OCI-LY7 (cell line): ENCODE results near the gene TPK1. TPM values are rescaled to one million over a fixed set of nuclear protein-coding genes. Genes with fewer than 3 reads are reported as not detected.
A peak's percentile ranks its signal among the peaks of the same experiment; 100 is the strongest.
"Not testable (repeated sequence)": the region's sequence is repeated elsewhere in the genome, so short reads cannot be mapped to it uniquely, and the experiment has no call there.

Experiments
- BruUV-seq: library from RNA; stranded (reverse); fragments of 400-500 nt; replicated peaks from 2 replicates; lab custom pipeline; 2021; lab: Mats Ljungman, UMichigan
- CTCF ChIA-PET: fragments of 300-600 bp; sonication (Branson Sonifier 250); formaldehyde crosslinking; loops from one replicate; lab custom pipeline; 2022; ENCODE audit warnings: antibody characterized with exemption; ENCODE audit not compliant: unreplicated experiment; lab: Charles Lee
- POLR2A ChIA-PET: fragments of 300-600 bp; sonication (Branson Sonifier 250); formaldehyde crosslinking; loops from one replicate; lab custom pipeline; 2022; ENCODE audit warnings: antibody characterized with exemption; lab: Charles Lee
- DNase-seq: peaks from one replicate; pipeline ENCODE4 v3.0.0-alpha.2; 2015; ENCODE audit warnings: low spot score
- H2AFZ ChIP-seq: fragments of 200-600 bp; sonication (generic), shearing (Covaris generic); 2 replicates; pipeline ENCODE4 v1.6.1; 2014; ENCODE audit warnings: mild to moderate bottlenecking, antibody characterized with exemption, low read length, moderate library complexity
- H3K27ac ChIP-seq: fragments of 200-600 bp; sonication (generic); 2 replicates; pipeline ENCODE4 v1.5.1; 2014; ENCODE audit warnings: mixed run types, low read depth, mild to moderate bottlenecking, moderate library complexity, low read length, inconsistent platforms; ENCODE audit not compliant: poor library complexity, severe bottlenecking
- H3K36me3 ChIP-seq: fragments of 200-600 bp; sonication (generic); 2 replicates; pipeline ENCODE4 v1.6.1; 2014; ENCODE audit warnings: mild to moderate bottlenecking, antibody characterized with exemption, low read length, moderate library complexity, mixed read lengths; ENCODE audit not compliant: insufficient read depth
- H3K4me1 ChIP-seq: fragments of 200-600 bp; sonication (generic); 2 replicates; pipeline ENCODE4 v1.5.1; 2014; ENCODE audit warnings: mild to moderate bottlenecking, low read length; ENCODE audit not compliant: insufficient read depth, poor library complexity, severe bottlenecking
- H3K4me2 ChIP-seq: fragments of 200-600 bp; sonication (generic); 2 replicates; pipeline ENCODE4 v1.6.1; 2014; ENCODE audit warnings: mild to moderate bottlenecking, low read length
- H3K4me3 ChIP-seq: fragments of 200-600 bp; sonication (generic); 2 replicates; pipeline ENCODE4 v1.5.1; 2014; ENCODE audit warnings: mild to moderate bottlenecking, low read depth, low read length; ENCODE audit not compliant: poor library complexity, severe bottlenecking
- H3K79me2 ChIP-seq: fragments of 200-600 bp; sonication (generic); 2 replicates; pipeline ENCODE4 v1.6.1; 2016; ENCODE audit warnings: low read depth, mild to moderate bottlenecking, low read length, moderate library complexity, mixed read lengths; ENCODE audit not compliant: insufficient read depth
- H3K9me2 ChIP-seq: fragments of 200-600 bp; sonication (generic); 2 replicates; pipeline ENCODE4 v1.6.1; 2016; ENCODE audit warnings: mild to moderate bottlenecking, low read length, mixed read lengths; ENCODE audit not compliant: insufficient read depth
- H3K9me3 ChIP-seq: fragments of 200-600 bp; sonication (generic); 2 replicates; pipeline ENCODE4 v1.6.1; 2014; ENCODE audit warnings: mild to moderate bottlenecking, mixed run types, low read length, mixed read lengths
- H4K20me1 ChIP-seq: fragments of 200-600 bp; sonication (generic); 2 replicates; pipeline ENCODE4 v1.6.1; 2014; ENCODE audit warnings: mild to moderate bottlenecking, antibody characterized with exemption, low read length, moderate library complexity, mixed read lengths; ENCODE audit not compliant: insufficient read depth
- EZH2phosphoT487 ChIP-seq: fragments of 200-600 bp; sonication (generic); IDR thresholded peaks from 2 replicates; pipeline ENCODE4 v1.6.1; 2018; ENCODE audit warnings: low read depth, borderline replicate concordance, mild to moderate bottlenecking, mixed run types, antibody characterized with exemption, low read length, moderate library complexity, mixed read lengths
- intact Hi-C: fragments of 100-400 bp; cut with micrococcal nuclease; formaldehyde crosslinking; loops from one replicate; pipeline ENCODE4 v1.10.0; 2022; ENCODE audit not compliant: unreplicated experiment
- total RNA-seq, 2 experiments: library from RNA; depleted of rRNA in 1 of 2; stranded (reverse); fragments of >200 nt in 1 of 2; shearing (Covaris generic) in 1 of 2; gene quantifications; 2 replicates each; pipeline ENCODE4 v1.2.3, GENCODE V29; 2014 to 2022
- TF ChIP-seq, protein P1 (sequence below): fragments of 200-600 bp; sonication (generic); conservative IDR thresholded peaks from 2 replicates; pipeline ENCODE4 v1.5.1; 2014; ENCODE audit warnings: mild to moderate bottlenecking, antibody characterized with exemption, low read length, moderate library complexity, mixed read lengths

The TPK1 gene
- total RNA-seq, 2 experiments from 2014 or later: 6.7 to 12.5 TPM

DNA sequence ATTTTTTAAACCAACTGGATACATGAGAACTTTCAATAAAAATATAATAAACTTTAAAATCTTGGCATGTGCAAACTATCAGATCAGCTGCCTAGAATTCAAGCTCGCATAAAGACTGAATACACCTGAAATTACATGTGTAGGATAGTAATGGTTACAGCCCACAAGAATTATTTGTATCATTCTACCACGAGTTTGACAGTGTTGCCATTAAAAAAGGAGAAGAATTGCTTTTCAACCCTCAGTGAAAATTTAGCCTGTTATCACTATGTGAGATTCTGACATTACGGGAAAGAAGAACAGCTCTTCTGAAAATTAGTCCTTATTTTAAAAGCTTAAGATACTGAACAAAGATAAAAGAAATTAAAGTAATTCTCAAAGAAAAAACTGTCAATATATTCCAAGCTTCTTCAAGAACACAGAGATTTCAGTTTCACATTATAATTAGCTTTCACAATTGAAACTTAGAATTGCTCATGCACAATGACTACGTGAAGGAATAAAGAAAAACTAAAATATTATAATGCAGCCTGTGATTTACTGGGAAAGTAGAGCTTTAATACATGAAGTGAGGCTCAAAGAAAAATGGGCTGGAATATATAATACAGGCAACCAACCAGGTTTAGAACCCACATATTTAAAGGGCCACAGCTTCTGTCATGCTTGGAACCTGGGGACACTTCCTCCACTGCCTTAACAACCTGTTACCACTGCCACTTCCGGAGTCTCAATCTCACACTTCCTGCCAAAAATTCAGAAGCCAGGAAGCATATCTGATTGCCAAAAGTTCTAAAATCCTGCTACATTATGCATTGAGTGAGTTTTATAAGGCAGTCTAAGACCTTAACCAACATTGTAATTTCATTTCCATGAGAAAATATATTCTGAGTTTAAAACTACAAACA lies 23.2 kb downstream of the TPK1 start:
- CTCF ChIA-PET: interaction anchor here (1.3 kb wide), 1 partner anchor 22 kb away, joined by 4 read pairs; no protein-coding TSS in a partner anchor
- Histone ChIP-seq H3K9me3 (no peaks in the 10 kb centered on the region; the same call in 1 of the 2 replicates), H3K4me2 (peak overlapping the region; percentile 50), H3K4me1 (peaks cover 16% of the 10 kb centered on the region), H3K79me2 (no peaks in the 10 kb centered on the region), H2AFZ (peak overlapping the region; percentile 91), H3K27ac (peak overlapping the region; percentile 9), H3K9me2 (no peaks in the 10 kb centered on the region), H4K20me1 (no peaks in the 10 kb centered on the region), H3K36me3 (no peaks in the 10 kb centered on the region), H3K4me3 (peak overlapping the region; percentile 19)
- DNase-seq: peak; percentile 68
- POLR2A ChIA-PET: interaction anchor here (0.5 to 3.2 kb wide), 12 partner anchors 9 to 1359 kb away, joined by 3 to 39 read pairs (median 8); partner anchors contain the start of gene TPK1
- intact Hi-C loops: no loop called here
- no peak for TF ChIP-seq EZH2phosphoT487
- TF ChIP-seq, protein P1, sequence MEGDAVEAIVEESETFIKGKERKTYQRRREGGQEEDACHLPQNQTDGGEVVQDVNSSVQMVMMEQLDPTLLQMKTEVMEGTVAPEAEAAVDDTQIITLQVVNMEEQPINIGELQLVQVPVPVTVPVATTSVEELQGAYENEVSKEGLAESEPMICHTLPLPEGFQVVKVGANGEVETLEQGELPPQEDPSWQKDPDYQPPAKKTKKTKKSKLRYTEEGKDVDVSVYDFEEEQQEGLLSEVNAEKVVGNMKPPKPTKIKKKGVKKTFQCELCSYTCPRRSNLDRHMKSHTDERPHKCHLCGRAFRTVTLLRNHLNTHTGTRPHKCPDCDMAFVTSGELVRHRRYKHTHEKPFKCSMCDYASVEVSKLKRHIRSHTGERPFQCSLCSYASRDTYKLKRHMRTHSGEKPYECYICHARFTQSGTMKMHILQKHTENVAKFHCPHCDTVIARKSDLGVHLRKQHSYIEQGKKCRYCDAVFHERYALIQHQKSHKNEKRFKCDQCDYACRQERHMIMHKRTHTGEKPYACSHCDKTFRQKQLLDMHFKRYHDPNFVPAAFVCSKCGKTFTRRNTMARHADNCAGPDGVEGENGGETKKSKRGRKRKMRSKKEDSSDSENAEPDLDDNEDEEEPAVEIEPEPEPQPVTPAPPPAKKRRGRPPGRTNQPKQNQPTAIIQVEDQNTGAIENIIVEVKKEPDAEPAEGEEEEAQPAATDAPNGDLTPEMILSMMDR: no peak
- no TSS peak for BruUV-seq

DNA sequence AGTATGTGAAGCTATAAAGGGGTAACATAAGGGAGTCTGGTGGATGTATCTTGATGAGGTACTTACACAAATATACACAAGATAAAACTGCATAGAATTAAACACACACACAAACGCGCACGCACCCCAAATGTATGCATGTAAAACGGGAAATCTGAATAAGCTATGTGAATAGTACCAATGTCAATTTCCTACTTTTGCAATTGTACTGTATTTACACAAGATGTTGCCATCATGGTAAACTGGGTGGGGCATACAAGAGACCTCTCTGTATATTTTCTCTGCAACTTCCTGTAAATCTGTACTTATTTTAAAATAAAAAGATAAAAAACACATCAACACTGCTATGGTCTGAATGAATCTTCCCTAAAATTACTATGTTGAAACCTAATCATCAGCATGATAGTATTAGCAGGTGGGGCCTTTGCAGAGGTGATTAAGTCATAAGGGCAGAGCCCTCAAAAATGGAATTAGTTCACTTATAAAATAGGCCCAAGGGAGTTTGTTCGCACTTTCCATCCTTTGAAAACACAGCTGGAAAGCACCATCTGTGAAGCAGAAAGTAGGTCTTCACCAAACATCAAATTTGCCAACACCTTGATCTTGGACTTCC lies 30.1 kb downstream of the TPK1 start:
- no peak overlapping the region for H3K4me2 ChIP-seq
- POLR2A ChIA-PET: interaction anchor here (0.8 to 1.4 kb wide), 3 partner anchors 8 to 29 kb away, joined by 3 to 5 read pairs (median 3); no protein-coding TSS in a partner anchor
- peaks cover 15% of the 10 kb centered on the region for H3K4me1 ChIP-seq
- H3K27ac ChIP-seq: no peak overlapping the region
- H2AFZ ChIP-seq: no peak overlapping the region
- no peaks in the 10 kb centered on the region for H4K20me1 ChIP-seq
- no peak overlapping the region for H3K4me3 ChIP-seq
- no peaks in the 10 kb centered on the region; the same call in 1 of the 2 replicates for H3K36me3 ChIP-seq
- H3K79me2 ChIP-seq: no peaks in the 10 kb centered on the region
- no peak for TF ChIP-seq EZH2phosphoT487
- TF ChIP-seq, protein P1: no peak
- BruUV-seq: no TSS peak
- intact Hi-C loops: no loop called here
- H3K9me3 ChIP-seq: no peaks in the 10 kb centered on the region; the same call in 1 of the 2 replicates
- CTCF ChIA-PET: no interaction called here
- DNase-seq: no peak
- no peaks in the 10 kb centered on the region for H3K9me2 ChIP-seq

DNA sequence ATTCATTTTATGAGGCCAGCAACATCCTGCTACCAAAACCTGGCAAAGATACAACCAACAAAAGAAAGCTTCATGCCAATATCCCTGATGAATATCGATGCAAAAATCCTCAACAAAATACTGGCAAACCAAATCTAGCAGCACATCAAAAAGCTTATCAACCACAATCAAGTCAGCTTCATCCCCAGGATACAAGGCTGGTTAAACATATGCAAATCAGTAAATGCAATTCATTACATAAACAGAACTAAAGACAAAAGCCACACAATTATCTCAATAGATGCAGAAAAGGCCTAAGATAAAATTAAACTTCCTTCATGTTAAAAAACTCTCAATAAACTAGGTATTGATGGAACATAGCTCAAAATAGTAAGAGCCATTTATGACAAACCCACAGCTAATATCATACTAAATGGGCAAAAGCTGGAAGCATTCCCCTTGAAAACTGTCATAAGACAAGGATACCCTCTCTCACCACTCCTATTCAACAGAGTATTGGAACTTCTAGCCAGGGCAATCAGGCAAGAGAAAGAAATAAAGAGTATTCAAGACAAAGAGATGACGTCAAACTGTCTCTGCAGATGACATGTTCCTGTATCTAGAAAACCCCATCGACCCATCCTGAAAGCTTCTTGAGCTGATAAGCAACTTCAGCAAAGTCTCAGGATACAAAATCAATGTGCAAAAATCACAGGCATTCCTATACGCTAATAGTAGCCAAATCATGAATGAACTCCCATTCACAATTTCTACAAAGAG lies 35.0 kb downstream of the TPK1 start:
- POLR2A ChIA-PET: interaction anchor here (0.8 to 2.1 kb wide), 6 partner anchors 11 to 35 kb away, joined by 3 to 21 read pairs (median 6); partner anchors contain the start of gene TPK1
- CTCF ChIA-PET, H3K9me2 ChIP-seq, H3K79me2 ChIP-seq, H4K20me1 ChIP-seq, H3K9me3 ChIP-seq, H3K36me3 ChIP-seq, H3K4me3 ChIP-seq, DNase-seq, H3K27ac ChIP-seq, intact Hi-C loops, BruUV-seq, H2AFZ ChIP-seq: not testable (repeated sequence)
- Histone ChIP-seq H3K4me2 (peak overlapping the region; percentile 26; the same call in 1 of the 2 replicates), H3K4me1 (peaks cover 21% of the 10 kb centered on the region)
